Neural cell (in vitro differentiated cells): ENCODE data around the gene GAS7. TPM values are rescaled to one million over a fixed set of nuclear protein-coding genes. Genes with fewer than 3 reads are reported as not detected.

Source experiments
- H2AFZ ChIP-seq: fragments of 200-600, 300-800 bp; sonication (generic), shearing (Covaris generic); 2 replicates; pipeline ENCODE4 v1.6.0; 2014; ENCODE audit warnings: low read depth, mild to moderate bottlenecking, antibody characterized with exemption, low read length, moderate library complexity
- H3F3A ChIP-seq: fragments of 200-600 bp; shearing (Covaris generic); 2 replicates; pipeline ENCODE4 v1.6.1; 2016; ENCODE audit warnings: mild to moderate bottlenecking, moderate library complexity, mixed read lengths, antibody characterized with exemption, low read length; ENCODE audit not compliant: insufficient read depth, poor library complexity, severe bottlenecking
- H3K27ac ChIP-seq: fragments of 200-600, 300-800 bp; sonication (generic), shearing (Covaris generic); 2 replicates; pipeline ENCODE4 v1.5.1; 2014; ENCODE audit warnings: mild to moderate bottlenecking, low read length, moderate library complexity
- H3K27me3 ChIP-seq: fragments of 300-800, 200-600 bp; sonication (generic), shearing (Covaris generic); 2 replicates; pipeline ENCODE4 v1.6.0; 2014; ENCODE audit warnings: mild to moderate bottlenecking, low read depth, low read length, moderate library complexity; ENCODE audit not compliant: insufficient read depth
- H3K36me3 ChIP-seq: fragments of 300-800, 200-600 bp; sonication (generic), shearing (Covaris generic); 2 replicates; pipeline ENCODE4 v1.5.1; 2014; ENCODE audit warnings: mild to moderate bottlenecking, antibody characterized with exemption, low read length, moderate library complexity; ENCODE audit not compliant: insufficient read depth
- H3K4me2 ChIP-seq: fragments of 300-800, 200-600 bp; sonication (generic), shearing (Covaris generic); 2 replicates; pipeline ENCODE4 v1.6.0; 2014; ENCODE audit warnings: mild to moderate bottlenecking, low read length
- H3K4me3 ChIP-seq: fragments of 300-800, 200-600 bp; sonication (generic), shearing (Covaris generic); 2 replicates; pipeline ENCODE4 v1.5.1; 2014; ENCODE audit warnings: mild to moderate bottlenecking, low read length, moderate library complexity
- H3K79me2 ChIP-seq: fragments of 200-600 bp; shearing (Covaris generic); replicated peaks from 2 replicates; pipeline ENCODE4 v1.6.0; 2014; ENCODE audit warnings: mild to moderate bottlenecking, low read length, moderate library complexity; ENCODE audit not compliant: insufficient read depth
- H3K9ac ChIP-seq: fragments of 300-800, 200-600 bp; sonication (generic), shearing (Covaris generic); 2 replicates; pipeline ENCODE4 v1.6.1; 2016; ENCODE audit warnings: mild to moderate bottlenecking, low read length, mixed read lengths
- H3K9me2 ChIP-seq: fragments of 200-600 bp; shearing (Covaris generic); 2 replicates; pipeline ENCODE4 v1.6.1; 2016; ENCODE audit warnings: mild to moderate bottlenecking, low read length, mixed read lengths; ENCODE audit not compliant: insufficient read depth
- H3K9me3 ChIP-seq: fragments of 200-600, 300-800 bp; sonication (generic), shearing (Covaris generic); 2 replicates; pipeline ENCODE4 v1.6.1; 2016; ENCODE audit warnings: mild to moderate bottlenecking, mixed run types, low read length, moderate library complexity, mixed read lengths
- H4K20me1 ChIP-seq: fragments of 200-600 bp; shearing (Covaris generic); 2 replicates; pipeline ENCODE4 v1.6.1; 2016; ENCODE audit warnings: mild to moderate bottlenecking, mixed run types; ENCODE audit not compliant: insufficient read depth
- CTCF ChIP-seq: fragments of 450-650 bp; IDR thresholded peaks from 2 replicates; pipeline ENCODE4 v1.5.1; 2014; ENCODE audit warnings: antibody characterized with exemption, mild to moderate bottlenecking, moderate library complexity; ENCODE audit not compliant: poor library complexity, severe bottlenecking
- EP300 ChIP-seq: fragments of 450-650 bp; conservative IDR thresholded peaks from 2 replicates; pipeline ENCODE4 v1.6.1; 2014; ENCODE audit warnings: antibody characterized with exemption, mild to moderate bottlenecking, moderate library complexity; ENCODE audit not compliant: poor library complexity, severe bottlenecking
- EZH2 ChIP-seq: fragments of 200-600, 300-800 bp; shearing (Covaris generic), sonication (generic); IDR thresholded peaks from 2 replicates; pipeline ENCODE4 v1.6.1; 2014; ENCODE audit warnings: antibody characterized with exemption, low read length, borderline replicate concordance, mild to moderate bottlenecking; ENCODE audit not compliant: insufficient read depth, poor library complexity, severe bottlenecking
- MXI1 ChIP-seq: fragments of 450-650 bp; conservative IDR thresholded peaks from 2 replicates; pipeline ENCODE4 v1.6.1; 2014; ENCODE audit warnings: antibody characterized with exemption, mild to moderate bottlenecking; ENCODE audit not compliant: poor library complexity, severe bottlenecking
- POLR2AphosphoS5 ChIP-seq: IDR thresholded peaks from 2 replicates; pipeline ENCODE4 v1.6.1; 2012
- RAD21 ChIP-seq: fragments of 450-650 bp; conservative IDR thresholded peaks from 2 replicates; pipeline ENCODE4 v1.6.1; 2014; ENCODE audit warnings: antibody characterized with exemption, mild to moderate bottlenecking, moderate library complexity
- REST ChIP-seq: IDR thresholded peaks from 2 replicates; pipeline ENCODE4 v1.6.1; 2012; ENCODE audit warnings: borderline replicate concordance
- SMC3 ChIP-seq: fragments of 450-650 bp; conservative IDR thresholded peaks from 2 replicates; pipeline ENCODE4 v1.6.1; 2014; ENCODE audit warnings: antibody characterized with exemption, mild to moderate bottlenecking, moderate library complexity; ENCODE audit not compliant: poor library complexity
- TAF1 ChIP-seq: IDR thresholded peaks from 2 replicates; pipeline ENCODE4 v1.6.1; 2012; ENCODE audit warnings: low read depth
- polyA plus RNA-seq: library from polyadenylated mRNA; depleted of rRNA; stranded (reverse); fragments of >200 nt; gene quantifications from 2 replicates; pipeline ENCODE4 v1.2.3, GENCODE V29; 2014

The GAS7 gene
- polyA plus RNA-seq, 1 donor from 2014 or later, result 23.6 TPM

GRCh38 chr17:10083864-10084263 lies 114.5 kb downstream of the GAS7 start:
- Histone ChIP-seq H3K27me3 (no peaks in the 10 kb centered on the region), H3K79me2 (no peaks in the 10 kb centered on the region)
- TF ChIP-seq POLR2AphosphoS5 (no peak), RAD21 (no peak), REST (no peak), TAF1 (no peak), SMC3 (no peak), EP300 (no peak)

GRCh38 chr17:10082795-10083194 lies 115.6 kb downstream of the GAS7 start:
- H3K9me2 ChIP-seq, result no peaks in the 10 kb centered on the region
- H3K4me3 ChIP-seq, result no peak overlapping the region
- no peaks in the 10 kb centered on the region for H3F3A ChIP-seq
- TF ChIP-seq POLR2AphosphoS5 (no peak), EZH2 (no peak), EP300 (no peak), CTCF (no peak), REST (no peak), MXI1 (no peak), RAD21 (no peak)
- H2AFZ ChIP-seq, result no peak overlapping the region
- H3K9ac ChIP-seq, result no peak overlapping the region
- no peaks in the 10 kb centered on the region for H3K27me3 ChIP-seq
- no peaks in the 10 kb centered on the region for H4K20me1 ChIP-seq
- H3K27ac ChIP-seq, result no peak overlapping the region
- H3K36me3 ChIP-seq, result no peaks in the 10 kb centered on the region
- H3K9me3 ChIP-seq, result peaks cover 1% of the 10 kb centered on the region
- no peak overlapping the region for H3K4me2 ChIP-seq
- no peaks in the 10 kb centered on the region for H3K79me2 ChIP-seq

More at GRCh38 chr17:10083864-10084263, 114.5 kb downstream of the GAS7 start:
- no peak overlapping the region for H3K27ac ChIP-seq
- H3K9me2 ChIP-seq, result no peaks in the 10 kb centered on the region
- H3K9ac ChIP-seq, result no peak overlapping the region
- no peak overlapping the region for H3K4me2 ChIP-seq
- no peak overlapping the region for H3K4me3 ChIP-seq
- H2AFZ ChIP-seq, result no peak overlapping the region
- no peaks in the 10 kb centered on the region for H3K9me3 ChIP-seq
- H3K36me3 ChIP-seq, result no peaks in the 10 kb centered on the region
- no peaks in the 10 kb centered on the region for H4K20me1 ChIP-seq
- H3F3A ChIP-seq, result no peaks in the 10 kb centered on the region
